ENCODE data around the gene C1orf159.

DNA sequence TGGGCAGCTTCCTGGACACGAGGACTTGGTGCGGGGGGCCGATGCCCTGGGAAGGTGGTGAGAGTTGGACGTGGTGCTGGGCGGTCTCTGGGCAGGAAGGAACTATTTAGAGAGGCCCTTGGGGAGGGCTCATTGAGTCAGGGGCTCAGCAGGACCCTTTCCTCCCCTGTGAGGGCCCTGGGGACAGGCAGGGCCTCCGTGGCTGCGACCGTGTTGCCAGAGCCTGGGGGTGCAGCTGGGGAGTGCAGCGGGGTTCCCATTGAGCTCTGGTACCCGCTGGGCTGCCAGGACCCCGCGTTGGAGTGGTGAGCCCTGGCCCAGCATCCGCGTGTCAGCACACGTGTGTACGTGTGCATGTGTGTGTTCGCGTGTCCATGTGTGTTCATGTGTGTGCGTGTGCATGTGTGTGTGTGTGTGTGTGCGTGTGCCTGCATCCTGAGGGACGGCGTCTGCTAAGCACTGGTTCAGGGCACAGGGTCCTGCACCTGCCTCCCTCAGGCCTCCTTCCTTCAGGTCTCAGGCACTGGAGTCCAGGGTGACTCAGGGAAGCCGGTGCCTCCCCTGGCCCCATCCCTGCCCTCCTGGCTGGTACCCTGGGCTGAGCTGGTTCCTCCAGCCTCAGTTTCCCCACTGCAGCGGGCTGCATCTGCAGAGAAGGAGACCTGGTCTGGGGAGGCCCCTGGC, 52.5 kb downstream of the C1orf159 start:
- no peak for TF ChIP-seq JUNB (IDR thresholded peaks at IDR 0.05)
- TF ChIP-seq, protein P1, sequence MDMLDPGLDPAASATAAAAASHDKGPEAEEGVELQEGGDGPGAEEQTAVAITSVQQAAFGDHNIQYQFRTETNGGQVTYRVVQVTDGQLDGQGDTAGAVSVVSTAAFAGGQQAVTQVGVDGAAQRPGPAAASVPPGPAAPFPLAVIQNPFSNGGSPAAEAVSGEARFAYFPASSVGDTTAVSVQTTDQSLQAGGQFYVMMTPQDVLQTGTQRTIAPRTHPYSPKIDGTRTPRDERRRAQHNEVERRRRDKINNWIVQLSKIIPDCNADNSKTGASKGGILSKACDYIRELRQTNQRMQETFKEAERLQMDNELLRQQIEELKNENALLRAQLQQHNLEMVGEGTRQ (IDR thresholded peaks at IDR 0.05): no peak
